HG02759 (cell line): ENCODE results near the gene SCML1.

Experiments
- ATAC-seq: cut with Tn5 transposase; IDR thresholded peaks from one replicate; pipeline ENCODE4 v1.9.1; 2021; ENCODE audit warnings: mild to moderate bottlenecking, moderate library complexity; ENCODE audit not compliant: unreplicated experiment

The SCML1 gene

DNA sequence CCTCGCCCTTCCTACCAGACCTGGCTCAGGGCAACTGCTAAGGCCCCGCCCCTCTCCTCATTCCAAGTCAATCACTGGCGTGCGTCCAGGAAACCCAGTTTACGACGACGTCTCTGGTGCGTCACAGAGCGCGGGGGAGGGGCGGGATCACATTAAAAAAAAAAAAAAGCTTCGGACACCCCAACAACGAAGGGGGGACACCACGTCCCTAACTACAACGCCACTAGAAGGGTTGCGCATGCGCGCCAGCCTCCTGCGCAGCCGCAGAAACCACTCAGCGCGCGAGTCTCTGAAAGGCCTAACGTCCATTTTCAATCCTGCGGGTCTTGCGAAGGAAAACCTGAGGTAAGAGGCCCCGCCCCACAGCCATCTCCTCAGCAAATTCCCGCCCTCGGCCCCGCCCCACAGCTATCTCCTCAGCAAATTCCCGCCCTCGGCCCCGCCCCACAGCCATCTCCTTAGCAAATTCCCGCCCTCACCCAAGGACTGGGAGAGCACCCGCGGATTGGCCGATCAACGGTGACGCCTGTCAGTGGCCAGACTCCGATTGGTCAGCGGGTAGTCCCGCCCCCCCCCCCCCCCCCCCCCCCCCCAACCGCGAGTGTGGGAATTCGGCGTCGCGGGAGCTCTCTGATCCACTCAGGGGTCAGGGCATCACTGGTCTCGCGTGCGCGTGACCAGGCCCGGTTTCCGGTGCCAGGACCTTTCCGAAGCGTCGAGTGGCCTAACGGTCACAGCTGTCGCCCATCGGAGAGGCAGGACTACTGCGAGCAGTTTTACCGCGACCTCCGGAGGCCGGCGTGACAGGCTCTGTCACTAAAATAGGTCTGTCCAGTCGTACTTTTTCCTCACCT lies at the start of gene SCML1:
Gene SCML1 (plus strand): TSS at position 638 of the 854 bp plus-strand sequence. CDS start 6,694 bp downstream, outside the sequence.
- ATAC-seq: peak; percentile 76

DNA sequence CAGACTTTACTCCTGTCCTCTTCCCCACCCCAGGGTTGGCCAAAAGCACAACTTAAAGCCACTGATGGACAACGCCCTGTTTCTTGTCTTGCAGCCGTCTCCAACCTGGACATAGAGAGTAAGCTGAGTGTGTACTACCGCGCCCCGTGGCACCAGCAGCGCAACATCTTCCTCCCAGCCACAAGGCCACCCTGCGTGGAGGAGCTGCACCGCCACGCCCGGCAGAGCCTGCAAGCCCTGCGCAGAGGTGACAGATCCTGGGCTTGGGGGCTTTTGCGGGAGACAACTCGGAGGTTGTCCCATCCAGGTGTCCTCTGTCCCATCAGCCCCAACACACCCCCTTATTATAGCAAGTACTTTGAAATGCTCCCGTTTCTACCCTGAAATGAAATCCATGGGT lies 49.6 kb upstream of the SCML1 start:
- ATAC-seq: no peak

DNA sequence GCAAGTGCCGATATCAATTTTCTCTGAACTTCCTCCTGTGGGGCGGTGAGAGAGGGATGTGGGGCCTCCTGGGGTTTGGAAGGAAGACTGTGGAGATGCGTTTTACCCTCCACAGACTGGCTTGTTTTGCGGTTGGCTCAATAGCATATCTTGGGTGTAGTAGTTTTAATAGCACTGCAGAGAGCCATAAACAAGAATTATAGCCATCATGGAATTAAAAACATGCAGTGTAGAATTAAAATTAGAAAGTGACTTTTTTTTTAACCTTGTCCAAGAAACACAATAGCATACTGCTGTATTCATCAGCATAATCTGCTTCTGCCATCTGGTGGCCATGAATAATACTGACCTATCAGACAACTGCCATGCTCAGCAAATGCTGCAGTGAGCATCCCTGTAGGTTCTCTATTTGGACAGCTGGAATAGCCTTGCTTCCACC lies 47.3 kb upstream of the SCML1 start:
- ATAC-seq: peak; percentile 69

- ATAC-seq: no peak
Observed at GRCh38 chrX:17692709-17693346, 44.5 kb upstream of the SCML1 start.

GRCh38 chrX:17697191-17697590 lies 40.1 kb upstream of the SCML1 start:
- no peak for ATAC-seq

GRCh38 chrX:17700976-17701375 lies 36.3 kb upstream of the SCML1 start:
- no peak for ATAC-seq

- no peak for ATAC-seq
Observed at GRCh38 chrX:17703201-17703600, 34.1 kb upstream of the SCML1 start.

- ATAC-seq: no peak
Observed at GRCh38 chrX:17705211-17705610, 32.1 kb upstream of the SCML1 start.

GRCh38 chrX:17706676-17707075 lies 30.6 kb upstream of the SCML1 start:
- no peak for ATAC-seq

- no peak for ATAC-seq
Observed at GRCh38 chrX:17707731-17708130, 29.6 kb upstream of the SCML1 start.

DNA sequence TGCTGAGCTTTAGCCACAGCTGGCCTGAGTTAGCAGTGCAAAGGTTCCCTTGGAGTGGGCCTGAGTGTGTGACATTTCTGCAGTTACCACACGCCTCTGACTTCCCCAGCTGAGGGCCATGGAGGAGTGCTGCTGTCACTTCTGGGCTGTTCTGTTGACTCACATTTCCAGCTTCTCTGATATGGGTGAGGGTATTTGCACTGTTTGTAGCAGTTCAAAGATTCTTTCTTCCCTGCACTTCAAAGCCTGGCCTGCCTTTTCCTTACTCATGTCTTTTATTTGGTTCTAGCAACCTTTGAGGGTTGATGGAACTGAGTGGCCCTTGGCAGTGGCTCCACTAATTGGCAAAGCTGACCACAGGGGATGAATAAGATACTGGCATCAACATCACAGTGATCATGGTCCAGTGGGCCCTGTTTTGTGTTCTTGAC lies 26.4 kb upstream of the SCML1 start:
- no peak for ATAC-seq

DNA sequence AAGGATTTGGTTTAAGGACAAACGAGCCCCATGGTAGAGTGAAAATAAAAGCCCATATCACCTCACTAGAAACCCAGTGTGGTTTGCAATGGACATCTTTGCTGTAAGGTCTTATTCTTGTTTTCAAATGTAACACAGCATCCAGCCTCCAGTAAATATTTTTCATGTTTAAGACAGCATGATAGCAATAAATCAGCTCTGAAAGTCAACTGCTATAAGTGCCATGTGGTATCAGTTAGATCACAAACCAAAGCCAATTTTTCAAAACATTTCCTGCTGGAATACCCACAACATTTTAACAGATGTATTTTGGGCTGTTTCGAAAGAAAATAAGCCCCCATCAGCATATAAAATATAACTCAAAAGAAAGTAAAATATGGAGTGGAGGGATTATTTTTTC lies 24.0 kb upstream of the SCML1 start:
- no peak for ATAC-seq

DNA sequence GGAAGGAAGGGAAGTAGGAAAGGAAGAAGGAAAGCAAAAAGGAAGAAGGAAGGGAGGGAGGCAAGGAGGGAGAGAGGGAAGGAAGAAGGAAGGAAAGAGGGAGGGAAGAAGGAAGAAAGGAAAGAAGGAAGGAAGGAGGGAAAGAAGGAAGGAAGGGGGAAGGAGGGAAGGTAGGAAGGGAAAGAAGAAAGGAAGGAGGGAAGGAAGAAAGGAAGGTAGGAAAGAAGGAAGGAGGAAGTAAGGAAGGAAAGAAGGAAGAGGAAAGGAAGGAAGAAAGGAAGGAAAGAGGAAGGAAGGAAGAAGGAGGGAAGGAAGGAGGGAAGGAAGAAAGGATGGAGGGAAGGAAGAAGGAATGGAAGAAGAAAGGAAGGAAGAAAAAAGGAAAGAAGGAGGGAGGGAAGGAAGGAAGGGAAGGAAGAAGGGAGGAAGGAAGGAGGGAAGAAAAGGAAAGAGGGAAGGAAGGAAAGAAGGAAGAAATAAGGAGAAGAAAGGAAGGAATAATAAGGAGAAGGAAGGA lies 18.6 kb upstream of the SCML1 start:
- ATAC-seq: no peak

- no peak for ATAC-seq
Observed at GRCh38 chrX:17719711-17720110, 17.6 kb upstream of the SCML1 start.

- no peak for ATAC-seq
Observed at GRCh38 chrX:17721715-17722114, 15.6 kb upstream of the SCML1 start.

DNA sequence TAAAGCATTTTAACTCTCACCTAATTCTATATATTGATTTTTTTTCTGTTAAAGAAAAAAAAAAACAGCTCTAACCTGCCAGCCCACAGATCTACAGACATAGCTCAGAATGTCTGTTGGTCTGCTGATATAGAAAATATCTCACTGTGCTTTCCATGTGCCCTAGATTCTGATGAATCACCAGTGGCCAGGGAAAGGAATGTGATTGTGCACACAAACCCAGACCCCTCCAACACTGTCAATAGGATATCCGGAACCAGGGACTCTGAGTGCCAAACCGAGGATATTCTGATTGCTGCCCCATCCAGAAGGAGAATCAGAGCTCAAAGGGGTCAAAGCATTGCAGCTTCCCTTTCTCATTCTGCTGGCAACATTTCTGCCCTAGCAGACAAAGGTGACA lies 12.1 kb upstream of the SCML1 start:
- ATAC-seq: no peak

- ATAC-seq: no peak
Observed at GRCh38 chrX:17732138-17732783, 5.0 kb upstream of the SCML1 start.

DNA sequence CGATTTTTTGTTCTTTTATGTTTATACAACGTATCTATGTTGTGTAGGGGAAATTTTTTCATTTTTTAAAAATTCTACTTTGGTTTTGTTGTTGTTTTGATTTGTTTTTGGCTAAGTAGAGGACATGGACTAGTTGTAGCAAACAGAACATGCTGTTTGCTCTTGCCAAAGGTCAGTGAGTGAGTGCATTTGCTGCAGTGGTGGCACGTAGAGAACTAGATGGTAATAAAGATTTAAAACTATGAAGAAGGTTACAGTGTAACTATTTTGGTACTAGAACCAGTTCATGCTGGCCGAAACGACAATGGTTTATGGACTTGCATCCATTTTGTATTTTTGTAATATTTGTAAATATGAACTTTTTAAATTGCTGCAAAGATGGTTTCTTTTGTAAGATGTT lies 1.9 kb upstream of the SCML1 start:
- no peak for ATAC-seq

GRCh38 chrX:17736478-17736855 lies 826 bp upstream of the SCML1 start:
- ATAC-seq: no peak

- peak; percentile 11 for ATAC-seq
Observed at GRCh38 chrX:17737710-17737985, 355 bp downstream of the SCML1 start.

DNA sequence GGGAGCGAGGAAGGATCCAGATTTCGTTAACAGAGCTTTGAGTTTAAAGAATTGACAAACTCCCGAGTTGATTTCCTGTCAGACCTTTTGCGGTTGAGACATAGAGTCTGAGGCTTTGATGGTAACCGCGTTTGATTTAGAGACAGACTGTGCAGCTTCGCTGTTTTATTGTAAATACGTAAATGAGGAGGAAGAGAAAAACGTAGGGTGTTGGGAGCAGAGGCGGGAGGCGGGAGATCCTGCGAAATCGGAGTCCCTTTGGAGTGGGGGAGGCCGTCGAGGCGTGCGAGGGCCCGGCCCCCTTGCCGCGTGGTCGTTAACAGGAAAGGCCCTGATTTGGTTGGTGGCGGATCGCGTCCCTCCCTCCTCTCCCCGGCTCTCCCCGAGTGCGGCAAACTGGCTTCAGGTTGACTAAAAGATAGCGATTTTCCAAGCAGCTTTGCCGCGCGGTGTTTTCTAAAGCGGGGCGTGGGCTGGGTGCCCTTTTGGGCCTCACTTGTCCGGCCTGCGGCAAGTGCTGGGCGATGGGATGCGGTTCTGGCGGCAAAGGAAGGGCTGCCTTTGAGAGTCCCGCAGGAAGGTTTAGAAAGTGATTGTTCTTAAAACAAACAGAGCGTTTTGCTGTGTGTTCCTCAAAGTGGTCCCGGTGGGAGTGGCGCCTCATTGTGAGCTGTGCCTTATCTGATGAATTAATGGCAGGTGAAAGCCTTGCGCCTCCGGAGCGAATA lies 857 bp downstream of the SCML1 start:
- ATAC-seq: no peak
